ENCODE data around the gene GAS6.

GRCh38 chr13:113832631-113833030 is 31.2 kb downstream of the GAS6 start:
- TF ChIP-seq CTCF (IDR thresholded peaks at IDR 0.05) (no peak), POLR2A (IDR thresholded peaks at IDR 0.05) (no peak)
